RPMI8226 (cell line): Measurements from ENCODE around the gene FBXO17.
"Not testable (repeated sequence)": the region's sequence is repeated elsewhere in the genome, so short reads cannot be mapped to it uniquely, and the experiment has no call there.

Experiments
- DNase-seq: peaks from one replicate; pipeline ENCODE4 v3.0.0-alpha.2; 2015

The FBXO17 gene

GRCh38 chr19:38979812-38980211 is 4.3 kb upstream of the FBXO17 start:
- no peak for DNase-seq

- DNase-seq, result no peak
Observed at GRCh38 chr19:38978326-38978689, 2.8 kb upstream of the FBXO17 start.

- DNase-seq, result peak; percentile 31
Observed at GRCh38 chr19:38977445-38978325, 2.1 kb upstream of the FBXO17 start.

- DNase-seq, result no peak
Observed at GRCh38 chr19:38975861-38976271, 324 bp upstream of the FBXO17 start.

- DNase-seq, result no peak
Observed at GRCh38 chr19:38974624-38975213, 823 bp downstream of the FBXO17 start.

GRCh38 chr19:38971672-38972071 is 3.9 kb downstream of the FBXO17 start:
- no peak for DNase-seq

- DNase-seq, result no peak
Observed at GRCh38 chr19:38970664-38971532, 4.6 kb downstream of the FBXO17 start.

GRCh38 chr19:38966149-38966548 is 9.4 kb downstream of the FBXO17 start:
- not testable (repeated sequence) for DNase-seq

GRCh38 chr19:38964738-38965137 is 10.8 kb downstream of the FBXO17 start:
- DNase-seq, result no peak

- DNase-seq, result no peak
Observed at GRCh38 chr19:38959618-38960017, 15.9 kb downstream of the FBXO17 start.

- no peak for DNase-seq
Observed at GRCh38 chr19:38958301-38958700, 17.2 kb downstream of the FBXO17 start.

- no peak for DNase-seq
Observed at GRCh38 chr19:38956264-38956663, 19.3 kb downstream of the FBXO17 start.

- DNase-seq, result no peak
Observed at GRCh38 chr19:38953677-38954076, 21.9 kb downstream of the FBXO17 start.

- DNase-seq, result peak; percentile 60
Observed at GRCh38 chr19:38952395-38953165, 23.0 kb downstream of the FBXO17 start.

- no peak for DNase-seq
Observed at GRCh38 chr19:38951187-38951586, 24.4 kb downstream of the FBXO17 start.

GRCh38 chr19:38949580-38950367 is 25.8 kb downstream of the FBXO17 start:
- DNase-seq, result no peak

- no peak for DNase-seq
Observed at GRCh38 chr19:38946229-38947010, 29.1 kb downstream of the FBXO17 start.

- no peak for DNase-seq
Observed at GRCh38 chr19:38945562-38946228, 29.8 kb downstream of the FBXO17 start.

GRCh38 chr19:38944981-38945506 is 30.5 kb downstream of the FBXO17 start:
- DNase-seq, result no peak
